Retinal pigment epithelial cell (primary cell): Measurements from ENCODE around the gene PEF1.

Experiments
- DNase-seq: peaks from one replicate; pipeline ENCODE4 v3.0.0-alpha.2; 2010; ENCODE audit warnings: low read depth
- H3K4me3 ChIP-seq: 2 replicates; pipeline ENCODE4 v1.5.1; 2011; ENCODE audit warnings: mild to moderate bottlenecking, low read length, control low read depth, moderate library complexity
- CTCF ChIP-seq: conservative IDR thresholded peaks from 2 replicates; pipeline ENCODE4 v1.5.1; 2011; ENCODE audit warnings: low read depth, low read length, control low read depth, inconsistent platforms

PEF1 gene

DNA sequence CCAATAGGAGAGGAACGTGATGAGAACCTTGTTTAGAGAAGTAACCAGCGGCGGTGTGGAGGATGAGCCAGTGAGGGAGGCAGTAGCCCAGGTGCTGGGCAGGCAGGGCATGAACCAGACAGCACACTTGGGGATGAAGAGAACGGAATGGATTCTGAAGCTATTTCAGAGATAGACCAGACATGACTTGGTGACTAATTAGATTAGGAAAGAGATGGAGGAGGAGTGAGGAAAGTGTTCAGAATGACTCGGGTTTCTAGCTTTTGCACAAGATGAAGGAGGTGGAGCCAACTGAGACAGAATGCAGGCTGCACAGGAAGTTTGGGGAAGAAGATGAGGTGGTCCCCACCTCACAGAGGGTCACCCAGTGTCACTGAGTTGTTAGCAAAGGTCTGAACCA is 5.1 kb downstream of the PEF1 start:
- no peak for DNase-seq
- TF ChIP-seq CTCF, result no peak
- H3K4me3 ChIP-seq, result no peak overlapping the region

- no peak for DNase-seq
- no peak for TF ChIP-seq CTCF
- H3K4me3 ChIP-seq, result no peak overlapping the region
Observed at GRCh38 chr1:31637915-31638673, 6.6 kb downstream of the PEF1 start.

- TF ChIP-seq CTCF, result peak; percentile 64
- no peak for DNase-seq
- no peak overlapping the region for H3K4me3 ChIP-seq
Observed at GRCh38 chr1:31633117-31633516, 11.6 kb downstream of the PEF1 start.

- TF ChIP-seq CTCF, result no peak
- no peak overlapping the region for H3K4me3 ChIP-seq
- no peak for DNase-seq
Observed at GRCh38 chr1:31632649-31633048, 12.0 kb downstream of the PEF1 start.

DNA sequence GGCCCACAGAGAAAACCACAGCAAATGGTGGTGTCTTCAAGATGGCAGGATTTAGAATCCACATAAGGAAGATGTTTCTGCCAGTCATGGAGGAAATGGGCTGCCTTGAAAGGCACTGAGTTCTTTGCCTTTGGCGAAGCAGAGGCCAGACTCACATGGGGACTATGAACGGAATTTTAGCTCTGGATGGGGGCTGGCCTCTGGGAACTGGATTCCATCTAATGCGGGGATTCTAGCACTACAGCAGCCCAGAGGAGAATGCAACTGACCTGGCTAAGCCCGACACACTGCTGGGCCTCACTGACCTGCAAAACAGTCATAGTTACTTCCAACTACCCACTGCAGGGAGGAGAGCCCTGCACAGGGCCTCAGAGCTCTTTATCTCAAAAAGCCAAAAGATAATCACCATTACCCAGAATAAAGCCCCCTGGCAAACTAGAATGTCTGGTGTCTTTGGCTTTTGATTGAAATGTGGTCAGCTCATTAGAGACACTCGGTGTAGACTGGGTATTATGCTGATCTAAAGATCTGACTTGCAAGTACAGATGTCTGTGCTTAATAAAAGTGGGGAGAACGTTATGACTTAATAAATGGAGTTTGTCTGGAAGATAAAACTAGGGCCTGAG is 15.6 kb downstream of the PEF1 start:
- DNase-seq, result no peak
- H3K4me3 ChIP-seq, result no peak overlapping the region
- TF ChIP-seq CTCF, result no peak

DNA sequence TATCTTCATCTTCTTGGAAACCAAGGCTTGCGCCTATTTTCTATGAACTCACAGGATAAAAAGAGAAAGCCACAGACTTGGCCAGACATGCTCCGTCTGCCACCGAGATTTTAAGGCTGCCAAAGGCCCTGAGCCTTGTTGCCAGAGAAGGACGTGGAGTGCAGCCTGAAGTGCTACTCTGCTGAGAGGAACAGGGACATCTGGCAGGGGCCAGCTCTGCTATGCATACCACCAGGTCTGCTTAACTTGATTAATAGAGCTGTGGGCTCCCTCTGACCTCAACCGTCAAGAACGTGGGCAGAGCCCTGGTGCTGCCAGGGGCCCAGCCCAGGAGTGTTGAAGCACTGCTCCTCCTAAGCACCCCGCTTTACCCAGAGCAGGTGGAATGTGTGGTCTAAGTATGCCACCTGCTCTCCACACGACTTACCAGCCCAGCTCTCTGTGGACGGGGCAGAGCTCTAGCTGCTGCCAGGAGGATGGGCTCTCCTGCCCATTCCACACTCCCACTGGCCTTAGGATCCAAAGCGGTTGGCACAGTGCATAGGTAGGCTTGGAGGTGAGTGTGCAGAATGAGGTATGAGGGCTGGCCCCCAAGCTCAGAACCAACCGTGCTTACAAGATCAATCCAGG is 16.6 kb downstream of the PEF1 start:
- no peak for TF ChIP-seq CTCF
- no peak for DNase-seq
- no peak overlapping the region for H3K4me3 ChIP-seq

DNA sequence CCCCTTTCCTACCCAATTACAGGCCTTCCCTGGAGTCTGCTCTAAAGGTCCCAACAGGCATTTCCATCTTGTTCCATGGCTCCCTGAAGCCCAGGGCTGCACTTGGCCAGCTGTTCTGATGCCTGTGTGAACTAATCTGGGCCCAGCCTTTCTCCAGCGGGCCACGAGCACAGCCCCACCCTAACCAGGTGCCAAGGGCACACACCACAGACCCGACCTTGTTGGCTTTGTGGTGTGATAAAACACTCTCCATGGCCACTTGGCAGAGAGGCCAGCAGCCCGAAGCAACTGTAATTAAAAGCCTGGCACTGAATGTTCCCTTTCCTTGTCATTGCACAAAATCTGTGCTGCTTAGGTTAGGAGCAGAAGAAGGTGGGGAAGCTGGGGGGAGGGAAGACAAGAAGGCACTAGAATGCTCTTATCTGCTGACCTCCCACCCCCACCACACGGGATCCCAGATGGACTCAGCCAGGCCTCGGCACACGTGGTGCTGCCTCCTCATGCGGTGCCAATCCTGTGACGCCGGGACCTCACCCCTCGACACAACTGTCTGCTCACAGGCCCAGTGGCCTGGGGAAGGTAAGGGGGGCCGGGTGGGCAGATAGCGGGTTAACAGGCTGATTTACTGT is 17.3 kb downstream of the PEF1 start:
- no peak for TF ChIP-seq CTCF
- H3K4me3 ChIP-seq, result no peak overlapping the region
- no peak for DNase-seq
